ENCODE data around the gene TAGAP.

Gene TAGAP

GRCh38 chr6:159071843-159072769 is 27.3 kb upstream of the TAGAP start:
- Histone ChIP-seq H3K4me3 (ENCODE audit: low read length in 2 of 2) (no peak overlapping the region), H3K27me3 (ENCODE audit: control insufficient read depth in 2 of 2, insufficient read depth in 2 of 2, low read length in 2 of 2) (peaks cover 0 to 6% of the 10 kb centered on the region in 2 donors)

DNA sequence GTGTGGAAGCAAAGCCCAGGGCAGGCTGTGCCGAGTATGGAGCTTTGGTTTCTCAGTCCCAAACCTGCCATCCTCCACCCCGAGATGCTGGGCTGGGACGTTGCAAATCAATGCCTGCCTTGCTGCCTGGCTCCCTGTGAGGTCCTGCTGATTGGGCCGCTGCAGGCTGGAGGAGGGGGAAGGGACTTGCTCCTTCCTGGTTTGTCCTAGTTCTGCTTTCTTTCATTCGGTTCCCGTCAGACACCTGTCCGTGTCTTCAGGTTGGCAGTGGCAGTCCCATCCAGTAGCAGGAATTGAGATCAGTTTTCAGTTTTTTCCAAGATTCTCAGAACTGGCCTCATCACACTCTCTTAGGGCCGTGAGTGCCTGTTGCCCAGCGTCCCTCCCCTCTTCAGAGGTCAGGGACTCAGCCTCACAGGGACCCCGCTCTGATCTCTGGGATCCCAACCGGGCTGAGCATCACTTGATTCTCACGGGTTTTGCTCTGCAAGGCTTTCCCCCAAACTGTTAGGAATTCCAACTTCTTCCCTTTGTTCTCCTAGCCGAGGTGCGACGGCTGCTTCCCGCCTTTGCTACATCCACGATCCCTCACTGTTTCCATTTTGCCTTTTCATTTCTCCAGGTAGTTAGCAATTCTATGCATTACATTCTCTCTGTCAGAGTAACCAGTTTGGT is 24.2 kb upstream of the TAGAP start:
- H3K27ac ChIP-seq (ENCODE audit: low read depth in 2 of 2, low read length in 2 of 2): no peak overlapping the region
- H3K36me3 ChIP-seq (ENCODE audit: control insufficient read depth in 2 of 2, insufficient read depth in 2 of 2, low read length in 2 of 2): no peaks in the 10 kb centered on the region

More at GRCh38 chr6:159071843-159072769, 27.3 kb upstream of the TAGAP start:
- H3K9me3 ChIP-seq (ENCODE audit: control insufficient read depth in 2 of 2, low read length in 2 of 2): no peaks in the 10 kb centered on the region
- no peak overlapping the region for H3K27ac ChIP-seq (ENCODE audit: low read depth in 2 of 2, low read length in 2 of 2)
- no peaks in the 10 kb centered on the region for H3K36me3 ChIP-seq (ENCODE audit: control insufficient read depth in 2 of 2, insufficient read depth in 2 of 2, low read length in 2 of 2)
- H3K9ac ChIP-seq (ENCODE audit: low read depth in 1 of 2, low read length in 2 of 2): no peak overlapping the region
- peaks cover 0 to 2% of the 10 kb centered on the region in 2 donors for H3K4me1 ChIP-seq (ENCODE audit: control insufficient read depth in 2 of 2, insufficient read depth in 2 of 2, low read length in 2 of 2)

DNA sequence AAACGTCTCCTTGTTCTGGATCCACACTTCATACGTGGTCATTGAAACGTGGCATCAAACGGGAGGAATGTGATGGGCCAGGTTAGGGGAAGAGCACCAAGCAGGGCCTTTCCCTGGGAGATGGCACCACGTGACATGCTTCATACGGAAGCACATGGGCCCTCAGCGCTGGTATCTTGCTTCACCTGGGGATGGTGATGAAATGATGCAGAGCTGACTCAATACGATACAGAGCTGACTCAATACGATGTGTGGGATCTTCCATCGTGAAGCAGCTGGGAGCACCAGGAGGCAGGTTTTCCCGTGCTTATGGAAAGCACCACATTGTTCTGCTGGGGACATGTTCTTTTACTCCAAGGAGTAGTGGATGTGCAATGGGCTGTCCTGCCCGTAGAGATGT is 22.5 kb upstream of the TAGAP start:
- H3K27ac ChIP-seq (ENCODE audit: low read depth in 2 of 2, low read length in 2 of 2): no peak overlapping the region
- no peak overlapping the region for H3K9ac ChIP-seq (ENCODE audit: low read depth in 1 of 2, low read length in 2 of 2)
- peaks cover 0 to 10% of the 10 kb centered on the region in 2 donors for H3K4me1 ChIP-seq (ENCODE audit: control insufficient read depth in 2 of 2, insufficient read depth in 2 of 2, low read length in 2 of 2)
- H3K36me3 ChIP-seq (ENCODE audit: control insufficient read depth in 2 of 2, insufficient read depth in 2 of 2, low read length in 2 of 2): no peaks in the 10 kb centered on the region
- H3K27me3 ChIP-seq (ENCODE audit: control insufficient read depth in 2 of 2, insufficient read depth in 2 of 2, low read length in 2 of 2): peaks cover 3 to 6% of the 10 kb centered on the region in 2 donors
- H3K4me3 ChIP-seq (ENCODE audit: low read length in 2 of 2): no peak overlapping the region
- H3K9me3 ChIP-seq (ENCODE audit: control insufficient read depth in 2 of 2, low read length in 2 of 2): no peaks in the 10 kb centered on the region

More for the DNA sequence above, 24.2 kb upstream of the TAGAP start:
- no peak overlapping the region for H3K4me3 ChIP-seq (ENCODE audit: low read length in 2 of 2)
- peaks cover 0 to 2% of the 10 kb centered on the region in 2 donors for H3K4me1 ChIP-seq (ENCODE audit: control insufficient read depth in 2 of 2, insufficient read depth in 2 of 2, low read length in 2 of 2)
- peaks cover 0 to 6% of the 10 kb centered on the region in 2 donors for H3K27me3 ChIP-seq (ENCODE audit: control insufficient read depth in 2 of 2, insufficient read depth in 2 of 2, low read length in 2 of 2)
- no peaks in the 10 kb centered on the region for H3K9me3 ChIP-seq (ENCODE audit: control insufficient read depth in 2 of 2, low read length in 2 of 2)
- H3K9ac ChIP-seq (ENCODE audit: low read depth in 1 of 2, low read length in 2 of 2): no peak overlapping the region

- no peak overlapping the region for H3K27ac ChIP-seq (ENCODE audit: low read depth in 2 of 2, low read length in 2 of 2)
- H3K36me3 ChIP-seq (ENCODE audit: control insufficient read depth in 2 of 2, insufficient read depth in 2 of 2, low read length in 2 of 2): no peaks in the 10 kb centered on the region
- H3K9ac ChIP-seq (ENCODE audit: low read depth in 1 of 2, low read length in 2 of 2): no peak overlapping the region
- no peaks in the 10 kb centered on the region for H3K9me3 ChIP-seq (ENCODE audit: control insufficient read depth in 2 of 2, low read length in 2 of 2)
- H3K4me3 ChIP-seq (ENCODE audit: low read length in 2 of 2): no peak overlapping the region
- peaks cover 3 to 4% of the 10 kb centered on the region in 2 donors for H3K27me3 ChIP-seq (ENCODE audit: control insufficient read depth in 2 of 2, insufficient read depth in 2 of 2, low read length in 2 of 2)
- peaks cover 0 to 10% of the 10 kb centered on the region in 2 donors for H3K4me1 ChIP-seq (ENCODE audit: control insufficient read depth in 2 of 2, insufficient read depth in 2 of 2, low read length in 2 of 2)
Measured at GRCh38 chr6:159066483-159066882, 21.7 kb upstream of the TAGAP start.

DNA sequence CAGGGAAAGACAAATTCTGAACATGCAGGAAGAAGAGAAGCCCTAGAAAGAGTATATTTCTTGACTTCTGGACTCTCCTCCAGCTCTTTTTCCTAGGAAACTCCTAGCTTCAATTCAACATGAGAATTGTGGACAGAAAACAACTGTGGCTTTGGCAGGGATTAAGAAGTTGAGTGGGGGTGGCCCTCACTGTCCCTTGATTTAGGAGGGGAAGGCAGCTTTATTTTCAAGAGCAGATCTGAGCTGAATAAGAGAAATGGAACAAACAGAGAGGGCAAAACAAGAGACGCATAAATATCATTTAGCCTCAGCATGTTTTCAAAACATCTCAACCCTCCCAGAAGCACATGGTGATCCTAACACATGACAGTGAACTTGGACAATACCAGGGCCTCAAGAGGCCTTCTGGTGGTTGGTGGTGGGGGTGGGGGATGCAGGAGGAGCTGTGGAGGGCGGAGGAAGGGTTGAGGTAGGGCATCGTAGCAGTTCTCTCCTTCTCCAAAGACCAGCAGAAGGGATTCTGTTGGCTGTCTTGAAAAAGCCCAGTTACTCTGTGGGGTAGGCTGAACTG is 21.1 kb upstream of the TAGAP start:
- Histone ChIP-seq H3K9me3 (ENCODE audit: control insufficient read depth in 2 of 2, low read length in 2 of 2) (no peaks in the 10 kb centered on the region), H3K27ac (ENCODE audit: low read depth in 2 of 2, low read length in 2 of 2) (no peak overlapping the region), H3K4me3 (ENCODE audit: low read length in 2 of 2) (no peak overlapping the region), H3K27me3 (ENCODE audit: control insufficient read depth in 2 of 2, insufficient read depth in 2 of 2, low read length in 2 of 2) (peaks cover 3% of the 10 kb centered on the region in 2 donors), H3K9ac (ENCODE audit: low read depth in 1 of 2, low read length in 2 of 2) (no peak overlapping the region), H3K4me1 (ENCODE audit: control insufficient read depth in 2 of 2, insufficient read depth in 2 of 2, low read length in 2 of 2) (peaks cover 0 to 10% of the 10 kb centered on the region in 2 donors), H3K36me3 (ENCODE audit: control insufficient read depth in 2 of 2, insufficient read depth in 2 of 2, low read length in 2 of 2) (no peaks in the 10 kb centered on the region)

GRCh38 chr6:159065091-159065490 is 20.3 kb upstream of the TAGAP start:
- no peak overlapping the region for H3K9ac ChIP-seq (ENCODE audit: low read depth in 1 of 2, low read length in 2 of 2)
- peaks cover 3% of the 10 kb centered on the region in 2 donors for H3K27me3 ChIP-seq (ENCODE audit: control insufficient read depth in 2 of 2, insufficient read depth in 2 of 2, low read length in 2 of 2)
- H3K27ac ChIP-seq (ENCODE audit: low read depth in 2 of 2, low read length in 2 of 2): peak overlapping the region in 1 of 2 donors; percentile 32
- H3K4me1 ChIP-seq (ENCODE audit: control insufficient read depth in 2 of 2, insufficient read depth in 2 of 2, low read length in 2 of 2): peaks cover 0 to 10% of the 10 kb centered on the region in 2 donors
- H3K9me3 ChIP-seq (ENCODE audit: control insufficient read depth in 2 of 2, low read length in 2 of 2): no peaks in the 10 kb centered on the region
- no peak overlapping the region for H3K4me3 ChIP-seq (ENCODE audit: low read length in 2 of 2)
- no peaks in the 10 kb centered on the region for H3K36me3 ChIP-seq (ENCODE audit: control insufficient read depth in 2 of 2, insufficient read depth in 2 of 2, low read length in 2 of 2)

GRCh38 chr6:159064477-159064876 is 19.7 kb upstream of the TAGAP start:
- Histone ChIP-seq H3K4me3 (ENCODE audit: low read length in 2 of 2) (no peak overlapping the region), H3K4me1 (ENCODE audit: control insufficient read depth in 2 of 2, insufficient read depth in 2 of 2, low read length in 2 of 2) (peaks cover 0 to 10% of the 10 kb centered on the region in 2 donors), H3K27me3 (ENCODE audit: control insufficient read depth in 2 of 2, insufficient read depth in 2 of 2, low read length in 2 of 2) (peaks cover 3% of the 10 kb centered on the region in 2 donors), H3K36me3 (ENCODE audit: control insufficient read depth in 2 of 2, insufficient read depth in 2 of 2, low read length in 2 of 2) (no peaks in the 10 kb centered on the region), H3K9ac (ENCODE audit: low read depth in 1 of 2, low read length in 2 of 2) (no peak overlapping the region), H3K27ac (ENCODE audit: low read depth in 2 of 2, low read length in 2 of 2) (peak overlapping the region in 1 of 2 donors; percentile 32), H3K9me3 (ENCODE audit: control insufficient read depth in 2 of 2, low read length in 2 of 2) (no peaks in the 10 kb centered on the region)

GRCh38 chr6:159063549-159063948 is 18.8 kb upstream of the TAGAP start:
- peak overlapping the region; percentile 23 to 77 for H3K27ac ChIP-seq (ENCODE audit: low read depth in 2 of 2, low read length in 2 of 2)
- H3K4me1 ChIP-seq (ENCODE audit: control insufficient read depth in 2 of 2, insufficient read depth in 2 of 2, low read length in 2 of 2): peaks cover 0 to 8% of the 10 kb centered on the region in 2 donors
- no peaks in the 10 kb centered on the region for H3K36me3 ChIP-seq (ENCODE audit: control insufficient read depth in 2 of 2, insufficient read depth in 2 of 2, low read length in 2 of 2)
- no peaks in the 10 kb centered on the region for H3K9me3 ChIP-seq (ENCODE audit: control insufficient read depth in 2 of 2, low read length in 2 of 2)
- no peak overlapping the region for H3K9ac ChIP-seq (ENCODE audit: low read depth in 1 of 2, low read length in 2 of 2)
- H3K4me3 ChIP-seq (ENCODE audit: low read length in 2 of 2): no peak overlapping the region
- H3K27me3 ChIP-seq (ENCODE audit: control insufficient read depth in 2 of 2, insufficient read depth in 2 of 2, low read length in 2 of 2): peaks cover 0 to 3% of the 10 kb centered on the region in 2 donors

DNA sequence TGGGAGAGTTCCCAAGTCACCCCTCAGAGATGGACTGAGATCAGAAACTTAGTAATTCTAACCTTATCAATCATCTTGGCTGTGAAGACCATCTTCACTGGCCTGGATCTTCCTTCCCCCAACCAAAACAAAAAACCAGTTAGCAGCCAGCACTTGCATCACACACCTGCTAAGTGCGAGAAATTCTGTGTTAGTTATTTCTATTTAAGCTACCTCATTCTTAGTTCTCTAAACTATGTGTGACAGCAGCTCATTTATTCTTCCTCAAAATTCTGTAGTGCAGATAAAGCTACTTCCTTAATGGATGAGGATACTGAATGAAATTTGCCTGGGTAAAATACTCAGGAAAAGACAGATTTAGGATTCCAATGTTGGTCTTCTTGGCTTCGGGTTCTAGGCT is 18.2 kb upstream of the TAGAP start:
- peak overlapping the region in 1 of 2 donors; percentile 19 for H3K9ac ChIP-seq (ENCODE audit: low read depth in 1 of 2, low read length in 2 of 2)
- peaks cover 0 to 3% of the 10 kb centered on the region in 2 donors for H3K27me3 ChIP-seq (ENCODE audit: control insufficient read depth in 2 of 2, insufficient read depth in 2 of 2, low read length in 2 of 2)
- peak overlapping the region in 1 of 2 donors; percentile 5 for H3K4me3 ChIP-seq (ENCODE audit: low read length in 2 of 2)
- no peaks in the 10 kb centered on the region for H3K9me3 ChIP-seq (ENCODE audit: control insufficient read depth in 2 of 2, low read length in 2 of 2)
- no peaks in the 10 kb centered on the region for H3K36me3 ChIP-seq (ENCODE audit: control insufficient read depth in 2 of 2, insufficient read depth in 2 of 2, low read length in 2 of 2)
- peaks cover 0 to 8% of the 10 kb centered on the region in 2 donors for H3K4me1 ChIP-seq (ENCODE audit: control insufficient read depth in 2 of 2, insufficient read depth in 2 of 2, low read length in 2 of 2)
- peak overlapping the region; percentile 23 to 77 for H3K27ac ChIP-seq (ENCODE audit: low read depth in 2 of 2, low read length in 2 of 2)

Measured in mucosa of rectum (tissue), 2 donors.